ENCODE data around the gene KLF14.

The KLF14 gene

DNA sequence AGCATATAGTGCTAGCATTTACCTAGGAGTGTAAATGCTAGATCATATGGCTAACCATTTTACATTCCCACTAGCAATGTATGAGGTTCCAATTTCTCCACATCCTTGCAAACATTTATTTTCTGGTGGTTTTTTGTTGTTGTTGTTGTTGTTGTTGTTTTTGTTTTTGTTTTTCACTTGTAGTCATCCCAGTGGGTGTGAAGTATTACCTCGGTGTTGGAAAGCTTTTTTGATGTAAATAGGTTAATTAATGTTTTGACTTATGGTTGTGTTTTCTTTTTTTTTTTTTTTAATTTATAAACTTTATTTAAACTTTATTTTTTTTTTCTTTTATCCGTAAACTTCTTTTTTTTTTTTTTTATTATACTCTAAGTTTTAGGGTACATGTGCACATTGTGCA lies 32.4 kb downstream of the KLF14 start:
- Histone ChIP-seq H3F3A (ENCODE audit: insufficient read depth) (no peaks in the 10 kb centered on the region), H4K20me1 (ENCODE audit: low read depth, low read length) (no peaks in the 10 kb centered on the region), H3K9me2 (replicated peaks; ENCODE audit: insufficient read depth, low read length) (no peaks in the 10 kb centered on the region), H3K9me3 (ENCODE audit: insufficient read depth, low read length) (no peaks in the 10 kb centered on the region), H3K4me3 (ENCODE audit: insufficient read depth, low read length, poor library complexity, severe bottlenecking) (no peak overlapping the region), H3K27ac (ENCODE audit: low read depth, low read length) (no peak overlapping the region), H3K27me3 (ENCODE audit: low read length) (no peaks in the 10 kb centered on the region), H3K79me2 (ENCODE audit: insufficient read depth, low read length) (no peaks in the 10 kb centered on the region), H3K4me2 (ENCODE audit: low read depth, low read length, poor library complexity, severe bottlenecking) (no peak overlapping the region), H2AFZ (ENCODE audit: low read depth, low read length, severe bottlenecking) (no peak overlapping the region), H3K9ac (ENCODE audit: low read length) (no peak overlapping the region), H3K36me3 (ENCODE audit: low read length) (no peaks in the 10 kb centered on the region)
- TF ChIP-seq EZH2phosphoT487 (conservative IDR thresholded peaks at IDR 0.05; ENCODE audit: low read length) = no peak
- TF ChIP-seq, protein P1, sequence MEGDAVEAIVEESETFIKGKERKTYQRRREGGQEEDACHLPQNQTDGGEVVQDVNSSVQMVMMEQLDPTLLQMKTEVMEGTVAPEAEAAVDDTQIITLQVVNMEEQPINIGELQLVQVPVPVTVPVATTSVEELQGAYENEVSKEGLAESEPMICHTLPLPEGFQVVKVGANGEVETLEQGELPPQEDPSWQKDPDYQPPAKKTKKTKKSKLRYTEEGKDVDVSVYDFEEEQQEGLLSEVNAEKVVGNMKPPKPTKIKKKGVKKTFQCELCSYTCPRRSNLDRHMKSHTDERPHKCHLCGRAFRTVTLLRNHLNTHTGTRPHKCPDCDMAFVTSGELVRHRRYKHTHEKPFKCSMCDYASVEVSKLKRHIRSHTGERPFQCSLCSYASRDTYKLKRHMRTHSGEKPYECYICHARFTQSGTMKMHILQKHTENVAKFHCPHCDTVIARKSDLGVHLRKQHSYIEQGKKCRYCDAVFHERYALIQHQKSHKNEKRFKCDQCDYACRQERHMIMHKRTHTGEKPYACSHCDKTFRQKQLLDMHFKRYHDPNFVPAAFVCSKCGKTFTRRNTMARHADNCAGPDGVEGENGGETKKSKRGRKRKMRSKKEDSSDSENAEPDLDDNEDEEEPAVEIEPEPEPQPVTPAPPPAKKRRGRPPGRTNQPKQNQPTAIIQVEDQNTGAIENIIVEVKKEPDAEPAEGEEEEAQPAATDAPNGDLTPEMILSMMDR (IDR thresholded peaks at IDR 0.05; ENCODE audit: insufficient read depth, low read length, poor library complexity, severe bottlenecking) = no peak

DNA sequence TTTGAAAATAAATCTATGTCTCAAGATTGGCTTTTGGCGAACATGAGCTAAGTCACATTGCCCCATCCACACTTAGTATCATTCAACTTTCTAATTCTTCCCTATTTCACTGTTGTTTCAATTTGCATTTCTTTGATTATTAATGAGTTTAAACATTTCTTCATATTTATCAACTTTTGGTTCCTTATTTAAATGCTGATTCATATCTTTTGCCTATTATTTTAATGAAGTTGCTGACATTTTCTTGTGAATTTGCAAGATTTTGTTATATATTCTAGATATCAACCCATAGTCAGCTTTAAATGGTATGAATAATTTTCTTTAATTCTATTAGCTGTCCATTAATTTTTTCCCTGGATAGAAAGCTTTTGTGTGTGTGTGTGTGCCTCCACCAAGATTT lies 33.2 kb downstream of the KLF14 start:
- H3K9ac ChIP-seq (ENCODE audit: low read length) = no peak overlapping the region
- no peaks in the 10 kb centered on the region for H3K9me2 ChIP-seq (replicated peaks; ENCODE audit: insufficient read depth, low read length)
- no peaks in the 10 kb centered on the region for H3K36me3 ChIP-seq (ENCODE audit: low read length)
- H3K79me2 ChIP-seq (ENCODE audit: insufficient read depth, low read length) = no peaks in the 10 kb centered on the region
- no peak overlapping the region for H3K4me2 ChIP-seq (ENCODE audit: low read depth, low read length, poor library complexity, severe bottlenecking)
- H3F3A ChIP-seq (ENCODE audit: insufficient read depth) = no peaks in the 10 kb centered on the region
- H3K9me3 ChIP-seq (ENCODE audit: insufficient read depth, low read length) = no peaks in the 10 kb centered on the region
- no peak overlapping the region for H3K4me3 ChIP-seq (ENCODE audit: insufficient read depth, low read length, poor library complexity, severe bottlenecking)
- no peaks in the 10 kb centered on the region for H3K27me3 ChIP-seq (ENCODE audit: low read length)
- no peaks in the 10 kb centered on the region for H4K20me1 ChIP-seq (ENCODE audit: low read depth, low read length)
- no peak overlapping the region for H3K27ac ChIP-seq (ENCODE audit: low read depth, low read length)
- no peak for TF ChIP-seq EZH2phosphoT487 (conservative IDR thresholded peaks at IDR 0.05; ENCODE audit: low read length)
- TF ChIP-seq, protein P1 (IDR thresholded peaks at IDR 0.05; ENCODE audit: insufficient read depth, low read length, poor library complexity, severe bottlenecking) = no peak
- no peak overlapping the region for H2AFZ ChIP-seq (ENCODE audit: low read depth, low read length, severe bottlenecking)

DNA sequence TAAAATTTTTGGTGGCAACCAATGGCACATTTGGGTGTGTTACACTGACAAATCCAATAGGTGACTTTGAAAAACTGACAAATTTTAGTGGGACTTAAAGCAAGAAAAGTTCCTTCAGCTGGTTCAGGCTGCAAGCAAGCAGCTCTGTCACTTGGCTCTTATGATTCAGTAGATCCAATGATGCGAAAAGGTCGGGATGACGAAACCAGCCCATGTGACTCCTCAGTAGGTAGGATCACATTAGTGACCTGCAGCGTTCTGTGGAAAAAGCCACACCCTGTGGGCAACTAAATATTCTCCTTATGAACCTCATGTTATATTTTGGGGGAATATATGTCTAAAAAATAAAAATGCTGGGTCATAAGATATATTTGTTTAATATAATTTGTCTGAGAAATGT lies 34.3 kb downstream of the KLF14 start:
- Histone ChIP-seq H3K36me3 (ENCODE audit: low read length) (no peaks in the 10 kb centered on the region), H3K9me3 (ENCODE audit: insufficient read depth, low read length) (no peaks in the 10 kb centered on the region), H4K20me1 (ENCODE audit: low read depth, low read length) (no peaks in the 10 kb centered on the region), H3K4me3 (ENCODE audit: insufficient read depth, low read length, poor library complexity, severe bottlenecking) (no peak overlapping the region), H3K9me2 (replicated peaks; ENCODE audit: insufficient read depth, low read length) (no peaks in the 10 kb centered on the region), H3K79me2 (ENCODE audit: insufficient read depth, low read length) (no peaks in the 10 kb centered on the region), H3F3A (ENCODE audit: insufficient read depth) (no peaks in the 10 kb centered on the region), H3K27ac (ENCODE audit: low read depth, low read length) (no peak overlapping the region), H3K27me3 (ENCODE audit: low read length) (no peaks in the 10 kb centered on the region), H3K4me2 (ENCODE audit: low read depth, low read length, poor library complexity, severe bottlenecking) (no peak overlapping the region), H2AFZ (ENCODE audit: low read depth, low read length, severe bottlenecking) (no peak overlapping the region), H3K9ac (ENCODE audit: low read length) (no peak overlapping the region)
- no peak for TF ChIP-seq EZH2phosphoT487 (conservative IDR thresholded peaks at IDR 0.05; ENCODE audit: low read length)
- TF ChIP-seq, protein P1 (IDR thresholded peaks at IDR 0.05; ENCODE audit: insufficient read depth, low read length, poor library complexity, severe bottlenecking) = no peak
